ENCODE data around the gene RPL22. TPM values are rescaled to one million over a fixed set of nuclear protein-coding genes. Genes with fewer than 3 reads are reported as not detected.

Gene RPL22
- total and polyA plus RNA-seq, 2 of the 8 experiments (the other 6 are each of a cell fraction or from before 2014, with no cell fraction given), result 133 to 521 TPM

- TF ChIP-seq CHD7 (IDR thresholded peaks at IDR 0.05; ENCODE audit: insufficient replicate concordance, low read length) (no peak), TAF1 (IDR thresholded peaks at IDR 0.05; ENCODE audit: low read depth, low read length) (peak; percentile 48; the same call in 1 of the 2 replicates), FOSL1 (IDR thresholded peaks at IDR 0.05; ENCODE audit: insufficient read depth, low read depth, low read length) (no peak), EGR1 (IDR thresholded peaks at IDR 0.05; ENCODE audit: borderline replicate concordance, low read depth, low read length) (peak; percentile 46; the same call in 1 of the 2 replicates), TBP (IDR thresholded peaks at IDR 0.05; ENCODE audit: low read depth, low read length) (no peak), YY1 (IDR thresholded peaks at IDR 0.05; ENCODE audit: low read depth, low read length) (no peak), CBX8 (IDR thresholded peaks at IDR 0.05; ENCODE audit: borderline replicate concordance, low read depth, low read length) (no peak), SP4 (IDR thresholded peaks at IDR 0.05; ENCODE audit: low read length) (no peak), SIRT6 (IDR thresholded peaks at IDR 0.05; ENCODE audit: low read length) (no peak), MAX (IDR thresholded peaks at IDR 0.05) (peak; percentile 98), NRF1 (IDR thresholded peaks at IDR 0.05; ENCODE audit: low read depth, low read length) (no peak), CREB1 (IDR thresholded peaks at IDR 0.05) (no peak)
Observed at GRCh38 chr1:6148497-6149241, 50.7 kb downstream of the RPL22 start (continued).
